Trophoblast cell (in vitro differentiated cells and primary cell): ENCODE results near the gene WDFY1.

Experiments
- DNase-seq, 2 donors: peaks; one replicate each; pipeline ENCODE4 v3.0.0-alpha.2; 2016
- H2AFZ ChIP-seq: 2 replicates; pipeline ENCODE4 v1.6.1; 2013; ENCODE audit warnings: low read length, moderate library complexity, mild to moderate bottlenecking; ENCODE audit not compliant: insufficient read depth, poor library complexity
- H2AK5ac ChIP-seq: 2 replicates; pipeline ENCODE4 v1.6.1; 2013; ENCODE audit warnings: mild to moderate bottlenecking, low read length
- H2BK120ac ChIP-seq: 2 replicates; pipeline ENCODE4 v1.6.1; 2013; ENCODE audit warnings: low read length, mild to moderate bottlenecking, moderate library complexity; ENCODE audit not compliant: insufficient read depth, poor library complexity
- H2BK12ac ChIP-seq: 2 replicates; pipeline ENCODE4 v1.6.1; 2013; ENCODE audit warnings: mild to moderate bottlenecking, low read length, moderate library complexity
- H2BK5ac ChIP-seq: 2 replicates; pipeline ENCODE4 v1.6.1; 2013; ENCODE audit warnings: low read length, low read depth, moderate library complexity, mild to moderate bottlenecking; ENCODE audit not compliant: poor library complexity
- H3K14ac ChIP-seq: 2 replicates; pipeline ENCODE4 v1.6.1; 2013; ENCODE audit warnings: mild to moderate bottlenecking, low read length
- H3K18ac ChIP-seq: 2 replicates; pipeline ENCODE4 v1.6.1; 2013; ENCODE audit warnings: mild to moderate bottlenecking, low read length
- H3K23ac ChIP-seq: 2 replicates; pipeline ENCODE4 v1.6.1; 2013; ENCODE audit warnings: low read length
- H3K27ac ChIP-seq: 2 replicates; pipeline ENCODE4 v1.5.1; 2013; ENCODE audit warnings: low read depth, mild to moderate bottlenecking, inconsistent platforms, low read length, moderate library complexity
- H3K27me3 ChIP-seq: 2 replicates; pipeline ENCODE4 v1.6.1; 2013; ENCODE audit warnings: inconsistent platforms, mild to moderate bottlenecking, low read length, moderate library complexity; ENCODE audit not compliant: insufficient read depth
- H3K36me3 ChIP-seq, 2 experiments: 1 replicate in 1 of 2; 2 replicates in 1 of 2; pipeline ENCODE4 v1.6.1; 2013; ENCODE audit warnings: low read length in 2 of 2, mild to moderate bottlenecking in 2 of 2, moderate library complexity in 1 of 2; ENCODE audit not compliant: insufficient read depth in 2 of 2, control insufficient read depth in 1 of 2
- H3K4ac ChIP-seq: 2 replicates; pipeline ENCODE4 v1.6.1; 2013; ENCODE audit warnings: low read depth, mild to moderate bottlenecking, low read length, moderate library complexity
- H3K4me1 ChIP-seq, 2 experiments: 1 replicate in 1 of 2; 2 replicates in 1 of 2; pipeline ENCODE4 v1.6.1; 2013; ENCODE audit warnings: low read length in 2 of 2, mild to moderate bottlenecking in 2 of 2, moderate library complexity in 1 of 2; ENCODE audit not compliant: insufficient read depth in 2 of 2, control insufficient read depth in 1 of 2
- H3K4me2 ChIP-seq: 2 replicates; pipeline ENCODE4 v1.6.1; 2013; ENCODE audit warnings: inconsistent platforms, mild to moderate bottlenecking, low read length, moderate library complexity
- H3K4me3 ChIP-seq: 2 replicates; pipeline ENCODE4 v1.5.1; 2013; ENCODE audit warnings: mild to moderate bottlenecking, low read depth, low read length, inconsistent platforms
- H3K79me1 ChIP-seq: one replicate; pipeline ENCODE4 v1.6.1; 2013; ENCODE audit warnings: low read length
- H3K79me2 ChIP-seq: 2 replicates; pipeline ENCODE4 v1.6.1; 2013; ENCODE audit warnings: low read length, mild to moderate bottlenecking; ENCODE audit not compliant: control insufficient read depth, insufficient read depth, poor library complexity
- H3K9ac ChIP-seq: 2 replicates; pipeline ENCODE4 v1.6.1; 2013; ENCODE audit warnings: mild to moderate bottlenecking, low read length
- H3K9me3 ChIP-seq: 2 replicates; pipeline ENCODE4 v1.6.1; 2013; ENCODE audit warnings: low read depth, mild to moderate bottlenecking, control low read depth, inconsistent platforms, low read length; ENCODE audit not compliant: insufficient read depth
- H4K12ac ChIP-seq: 2 replicates; pipeline ENCODE4 v1.6.1; 2013; ENCODE audit warnings: low read depth, mild to moderate bottlenecking, low read length, moderate library complexity
- H4K8ac ChIP-seq: 2 replicates; pipeline ENCODE4 v1.6.1; 2013; ENCODE audit warnings: low read depth, mild to moderate bottlenecking, low read length, moderate library complexity
- H4K91ac ChIP-seq: one replicate; pipeline ENCODE4 v1.6.1; 2013; ENCODE audit warnings: low read depth, mild to moderate bottlenecking, low read length, moderate library complexity
- WGBS: extraction: QIAGEN DNeasy Blood & Tissue Kit; methylation state at CpG from one replicate; pipeline ENCODE4 v1.1.7; 2013; ENCODE audit warnings: missing lambda C conversion rate; ENCODE audit not compliant: insufficient read length, insufficient coverage; ENCODE audit errors: extremely low coverage; 5-methylcytosine and 5-hydroxymethylcytosine counted together

The WDFY1 gene

GRCh38 chr2:223957092-223957851, 12.1 kb upstream of the WDFY1 start, which contains the start of gene MRPL44:
Gene MRPL44 (plus strand): TSS chr2:223957463. CDS start chr2:223957473, 10 bp downstream.
- H3K18ac ChIP-seq: peak within 1 kb of the TSS; percentile 100
- no CpG with 5 or more reads among the region's 65 CpGs for WGBS
- DNase-seq: peak; percentile 98 to 99

GRCh38 chr2:223956300-223956699, 11.2 kb upstream of the WDFY1 start:
- H2AK5ac ChIP-seq: no peak overlapping the region
- H3K36me3 ChIP-seq: peaks cover 2 to 10% of the 10 kb centered on the region in 2 experiments
- H3K9me3 ChIP-seq: no peaks in the 10 kb centered on the region
- H3K79me1 ChIP-seq: peaks cover 6% of the 10 kb centered on the region
- peaks cover 0 to 2% of the 10 kb centered on the region in 2 experiments for H3K4me1 ChIP-seq
- no peak overlapping the region for H3K9ac ChIP-seq
- peak overlapping the region; percentile 11 for H2AFZ ChIP-seq
- no peak overlapping the region for H4K8ac ChIP-seq
- H3K79me2 ChIP-seq: peaks cover 9% of the 10 kb centered on the region
- H3K4ac ChIP-seq: no peak overlapping the region
- H4K12ac ChIP-seq: no peak overlapping the region
- H3K4me2 ChIP-seq: no peak overlapping the region
- H3K27ac ChIP-seq: no peak overlapping the region
- no peak overlapping the region for H4K91ac ChIP-seq
- H2BK5ac ChIP-seq: no peak overlapping the region
- H3K18ac ChIP-seq: no peak overlapping the region
- WGBS: no CpG with 5 or more reads among the region's 4 CpGs
- no peak overlapping the region for H2BK120ac ChIP-seq
- H3K23ac ChIP-seq: no peak overlapping the region
- H3K27me3 ChIP-seq: no peaks in the 10 kb centered on the region
- no peak overlapping the region for H2BK12ac ChIP-seq
- H3K4me3 ChIP-seq: no peak overlapping the region
- H3K14ac ChIP-seq: no peak overlapping the region
- DNase-seq: no peak

More at GRCh38 chr2:223957092-223957851, 12.1 kb upstream of the WDFY1 start, which contains the start of gene MRPL44:
- H4K12ac ChIP-seq: peak within 1 kb of the TSS; percentile 99
- peak within 1 kb of the TSS; percentile 99 for H2AFZ ChIP-seq
- peaks cover 6% of the 10 kb centered on the region for H3K79me1 ChIP-seq
- H2AK5ac ChIP-seq: no peak within 1 kb of the TSS
- H2BK120ac ChIP-seq: peak within 1 kb of the TSS; percentile 98
- peaks cover 2 to 14% of the 10 kb centered on the region in 2 experiments for H3K36me3 ChIP-seq
- peak within 1 kb of the TSS; percentile 97 for H4K91ac ChIP-seq
- H3K9ac ChIP-seq: peak within 1 kb of the TSS; percentile 96
- peak within 1 kb of the TSS; percentile 98 for H3K4ac ChIP-seq
- peak within 1 kb of the TSS; percentile 56 for H3K27ac ChIP-seq
- H3K4me1 ChIP-seq: peaks cover 0 to 3% of the 10 kb centered on the region in 2 experiments
- no peak within 1 kb of the TSS for H2BK12ac ChIP-seq
- peaks cover 9% of the 10 kb centered on the region for H3K79me2 ChIP-seq
- peak within 1 kb of the TSS; percentile 85 for H3K4me2 ChIP-seq
- no peak within 1 kb of the TSS for H3K23ac ChIP-seq
- peak within 1 kb of the TSS; percentile 85 for H3K4me3 ChIP-seq
- H3K14ac ChIP-seq: peak within 1 kb of the TSS; percentile 99
- H3K9me3 ChIP-seq: no peaks in the 10 kb centered on the region
- peak within 1 kb of the TSS; percentile 99 for H4K8ac ChIP-seq
- H2BK5ac ChIP-seq: peak within 1 kb of the TSS; percentile 89
- H3K27me3 ChIP-seq: no peaks in the 10 kb centered on the region

GRCh38 chr2:223954401-223954800, 9.3 kb upstream of the WDFY1 start:
- Histone ChIP-seq H2BK5ac (no peak overlapping the region), H2BK120ac (no peak overlapping the region), H3K79me2 (peaks cover 6% of the 10 kb centered on the region), H4K8ac (no peak overlapping the region), H2AFZ (no peak overlapping the region), H3K4me3 (no peak overlapping the region), H3K4ac (no peak overlapping the region), H3K4me2 (no peak overlapping the region), H2BK12ac (no peak overlapping the region), H4K12ac (no peak overlapping the region), H4K91ac (no peak overlapping the region), H3K27me3 (no peaks in the 10 kb centered on the region), H3K18ac (no peak overlapping the region), H3K36me3 (no peaks in the 10 kb centered on the region), H3K9me3 (no peaks in the 10 kb centered on the region), H3K23ac (no peak overlapping the region), H3K79me1 (peaks cover 6% of the 10 kb centered on the region), H3K9ac (no peak overlapping the region), H3K27ac (no peak overlapping the region), H3K14ac (no peak overlapping the region), H2AK5ac (no peak overlapping the region), H3K4me1 (no peaks in the 10 kb centered on the region)
- no CpG with 5 or more reads among the region's 3 CpGs for WGBS
- DNase-seq: peak; percentile 34 to 65

- Histone ChIP-seq H4K91ac (no peak overlapping the region), H3K4ac (no peak overlapping the region), H3K36me3 (no peaks in the 10 kb centered on the region), H4K12ac (no peak overlapping the region), H3K4me1 (no peaks in the 10 kb centered on the region), H3K27me3 (no peaks in the 10 kb centered on the region), H2BK12ac (no peak overlapping the region), H3K23ac (no peak overlapping the region), H2BK5ac (no peak overlapping the region), H3K79me1 (peaks cover 2% of the 10 kb centered on the region), H3K4me2 (no peak overlapping the region), H2AK5ac (no peak overlapping the region), H3K9me3 (no peaks in the 10 kb centered on the region), H3K79me2 (peaks cover 2% of the 10 kb centered on the region), H3K14ac (no peak overlapping the region), H2AFZ (no peak overlapping the region), H3K27ac (no peak overlapping the region), H3K4me3 (no peak overlapping the region), H3K9ac (no peak overlapping the region), H2BK120ac (no peak overlapping the region), H4K8ac (no peak overlapping the region), H3K18ac (no peak overlapping the region)
- no CpG with 5 or more reads among the region's 6 CpGs for WGBS
- DNase-seq: no peak
Observed at GRCh38 chr2:223952280-223952968, 7.3 kb upstream of the WDFY1 start.
